AG08396 (cell line): ENCODE results near the gene MLANA.

ENCODE experiments used
- DNase-seq: peaks from one replicate; pipeline ENCODE4 v3.0.0; 2012; ENCODE audit warnings: low spot score, mixed read lengths

Gene MLANA, protein sequence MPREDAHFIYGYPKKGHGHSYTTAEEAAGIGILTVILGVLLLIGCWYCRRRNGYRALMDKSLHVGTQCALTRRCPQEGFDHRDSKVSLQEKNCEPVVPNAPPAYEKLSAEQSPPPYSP

DNA sequence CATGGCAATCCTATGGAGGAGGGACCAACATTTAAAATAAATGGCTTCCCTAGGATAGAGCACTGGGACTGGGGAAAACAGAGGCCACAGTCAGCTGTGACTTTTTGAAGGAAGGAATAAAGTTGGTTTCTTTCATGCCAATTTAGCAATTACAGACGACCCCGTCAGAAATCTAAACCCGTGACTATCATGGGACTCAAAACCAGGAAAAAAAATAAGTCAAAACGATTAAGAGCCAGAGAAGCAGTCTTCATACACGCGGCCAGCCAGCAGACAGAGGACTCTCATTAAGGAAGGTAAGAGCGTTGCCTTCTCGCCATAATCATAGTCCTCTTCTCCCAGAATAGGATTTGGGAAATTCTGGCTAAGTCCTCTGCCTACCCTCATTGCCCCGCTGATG, at the start of gene MLANA:
Gene MLANA, plus strand, starts transcription at position 249 of the 400 bp plus-strand sequence. CDS start 1,586 bp downstream, outside the sequence.
- no peak for DNase-seq

DNA sequence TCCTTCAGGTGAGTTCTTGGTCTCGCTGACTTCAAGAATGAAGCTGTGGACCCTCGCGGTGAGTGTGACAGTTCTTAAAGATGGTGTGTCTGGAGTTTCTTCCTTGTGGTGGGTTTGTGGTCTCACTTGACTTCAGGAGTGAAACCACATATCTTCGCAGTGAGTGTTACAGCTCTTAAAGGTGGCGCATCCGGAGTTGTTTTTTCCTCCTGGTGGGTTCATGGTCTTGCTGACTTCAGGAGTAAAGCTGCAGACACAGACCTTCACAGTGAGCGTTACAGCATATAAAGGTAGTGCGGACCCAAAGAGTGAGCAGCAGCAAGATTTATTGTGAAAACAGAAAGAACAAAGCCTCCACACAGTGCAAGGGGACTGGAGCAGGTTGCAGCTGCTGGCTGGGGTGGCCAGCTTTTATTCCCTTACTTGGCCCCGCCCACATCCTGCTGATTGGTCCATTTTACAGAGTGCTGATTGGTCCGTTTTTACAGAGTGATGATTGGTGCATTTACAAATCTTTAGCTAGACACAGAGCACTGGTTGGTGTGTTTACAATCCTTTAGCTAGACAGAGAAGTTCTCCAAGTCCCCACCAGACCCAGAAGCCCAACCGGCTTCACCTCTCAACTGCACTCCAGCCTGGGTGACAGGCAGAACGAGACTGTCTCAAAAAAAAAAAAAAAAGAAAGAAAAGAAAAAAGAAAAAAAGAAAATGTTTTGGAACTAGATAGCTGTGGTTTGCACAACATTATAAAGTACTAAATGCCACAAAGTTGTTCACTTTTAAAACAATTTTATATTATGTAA, 48.7 kb upstream of the MLANA start:
- no peak for DNase-seq

DNA sequence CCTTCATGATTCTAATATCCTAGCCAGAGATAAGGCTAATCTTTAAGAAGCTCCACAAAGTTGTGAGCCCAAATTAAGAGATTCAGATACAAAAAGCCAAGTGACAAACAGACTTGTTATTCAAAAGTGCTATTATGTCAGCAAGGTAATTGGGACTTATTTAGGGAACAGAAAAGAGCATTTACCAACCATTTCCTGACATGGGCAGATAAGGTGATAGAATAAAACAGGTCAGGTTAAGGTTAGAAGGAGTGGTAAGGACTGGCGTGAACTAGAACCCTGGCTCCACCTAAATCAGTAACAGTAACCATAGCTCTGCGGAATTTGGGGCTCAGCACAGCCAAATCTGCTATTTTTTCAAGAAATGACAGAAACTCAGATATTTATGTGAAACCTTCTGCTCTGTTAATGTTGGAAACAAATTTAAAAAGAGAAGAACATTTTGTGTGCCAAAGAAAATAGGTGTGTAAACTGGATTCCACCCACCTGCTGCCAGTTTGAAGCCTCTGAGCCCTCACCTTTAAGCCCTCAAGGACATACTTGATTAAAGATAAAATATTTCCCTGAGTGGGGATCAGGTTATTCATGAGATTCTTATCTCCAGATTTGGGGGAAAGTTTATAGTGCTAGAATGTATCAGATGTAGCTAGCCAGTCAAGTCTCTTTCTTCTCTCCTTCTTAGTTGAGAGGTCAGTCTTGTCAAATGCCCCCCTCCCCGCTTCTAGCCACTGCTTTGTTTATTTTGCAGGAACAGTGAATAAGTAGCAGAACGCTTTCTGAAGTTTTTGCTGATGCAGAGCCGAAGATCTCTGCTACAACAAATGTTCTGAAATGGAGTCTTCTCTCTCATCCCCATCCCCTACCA, 47.5 kb upstream of the MLANA start:
- no peak for DNase-seq

DNA sequence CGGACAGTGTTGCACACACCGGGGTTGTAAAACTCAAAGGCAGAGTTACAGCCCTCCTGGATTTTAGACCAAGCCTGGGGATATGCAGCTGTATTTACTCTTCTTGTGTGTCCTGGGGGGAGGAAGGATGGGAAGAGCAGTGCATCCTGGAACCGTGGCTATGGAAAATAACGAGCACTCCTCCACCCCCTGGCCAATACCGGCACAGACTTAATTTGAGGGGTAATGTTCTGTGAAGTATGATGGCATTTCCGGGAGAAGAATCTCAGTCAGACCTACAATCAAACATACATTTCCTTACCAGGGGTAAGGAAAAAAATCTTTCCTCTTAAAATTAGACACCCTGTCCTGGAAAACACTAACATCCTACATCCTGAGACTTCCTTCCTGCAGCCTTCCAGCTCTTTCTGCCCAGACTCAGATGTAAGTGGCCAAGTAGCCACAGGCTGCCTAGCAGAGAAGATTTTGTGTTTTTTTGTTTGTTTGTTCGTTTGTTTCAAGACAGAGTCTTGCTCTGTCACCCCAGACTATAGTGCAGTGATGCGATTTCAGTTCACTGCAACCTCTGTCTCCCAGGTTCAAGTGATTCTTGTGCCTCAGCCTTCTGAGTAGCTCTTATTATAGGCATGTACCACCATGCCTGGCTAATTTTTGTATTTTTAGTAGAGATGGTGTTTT, 46.8 kb upstream of the MLANA start:
- no peak for DNase-seq

DNA sequence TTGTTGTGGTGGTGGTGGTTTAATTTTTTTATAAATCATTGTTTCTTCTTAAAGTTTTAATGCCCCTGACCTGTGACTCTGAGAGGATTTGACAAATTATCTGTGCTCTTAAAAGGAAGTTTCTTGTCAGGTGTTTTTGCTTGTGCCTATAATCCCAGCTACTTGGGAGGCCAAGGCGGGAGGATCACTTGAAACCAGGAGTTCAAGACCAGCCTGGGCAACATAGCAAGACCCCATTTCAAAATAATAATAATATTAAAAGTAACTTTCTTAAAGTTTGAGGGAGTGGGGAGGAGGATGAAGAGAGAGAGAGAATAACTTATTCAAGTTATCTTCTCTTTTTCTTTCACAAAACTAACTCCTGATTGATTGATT, 45.5 kb upstream of the MLANA start:
- no peak for DNase-seq

DNA sequence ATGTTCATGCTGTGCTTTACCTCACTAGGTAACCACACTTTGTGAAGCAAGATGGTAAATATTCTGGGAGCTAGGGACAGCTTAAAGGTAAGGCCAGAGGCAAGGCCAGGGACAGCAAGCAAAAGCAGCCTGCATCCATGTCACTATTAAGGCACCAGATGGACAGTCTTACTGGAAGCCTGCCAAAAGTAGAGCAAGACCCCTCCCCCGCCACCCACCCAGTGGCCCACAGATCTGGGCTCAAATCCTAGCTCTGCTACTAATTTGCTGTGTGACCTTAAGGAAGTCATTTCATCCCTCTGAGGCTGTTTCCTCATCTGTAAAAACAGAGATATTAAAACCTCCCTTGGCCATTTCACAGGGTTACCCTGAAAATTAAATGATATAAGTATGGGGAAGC, 44.6 kb upstream of the MLANA start:
- DNase-seq = no peak

DNA sequence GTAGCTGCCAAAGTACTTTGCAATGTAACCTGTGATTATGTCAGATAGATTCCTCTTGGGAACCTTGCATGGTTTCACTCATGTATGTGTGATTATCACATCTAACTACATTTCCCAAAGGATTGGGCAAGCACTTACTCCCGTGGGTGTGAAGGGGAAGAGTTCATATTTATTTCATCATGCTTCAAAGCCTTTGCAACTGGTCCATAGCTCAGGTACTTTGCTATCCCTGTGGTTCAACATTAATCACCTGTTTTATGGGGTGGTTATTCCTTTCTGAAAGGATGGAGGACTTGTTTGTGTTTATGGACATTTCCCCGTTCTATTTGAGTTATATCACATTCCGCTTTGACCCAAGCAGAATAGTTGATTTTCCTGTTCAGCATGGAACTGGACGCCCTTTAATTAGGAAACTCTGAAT, 44.2 kb upstream of the MLANA start:
- no peak for DNase-seq

DNA sequence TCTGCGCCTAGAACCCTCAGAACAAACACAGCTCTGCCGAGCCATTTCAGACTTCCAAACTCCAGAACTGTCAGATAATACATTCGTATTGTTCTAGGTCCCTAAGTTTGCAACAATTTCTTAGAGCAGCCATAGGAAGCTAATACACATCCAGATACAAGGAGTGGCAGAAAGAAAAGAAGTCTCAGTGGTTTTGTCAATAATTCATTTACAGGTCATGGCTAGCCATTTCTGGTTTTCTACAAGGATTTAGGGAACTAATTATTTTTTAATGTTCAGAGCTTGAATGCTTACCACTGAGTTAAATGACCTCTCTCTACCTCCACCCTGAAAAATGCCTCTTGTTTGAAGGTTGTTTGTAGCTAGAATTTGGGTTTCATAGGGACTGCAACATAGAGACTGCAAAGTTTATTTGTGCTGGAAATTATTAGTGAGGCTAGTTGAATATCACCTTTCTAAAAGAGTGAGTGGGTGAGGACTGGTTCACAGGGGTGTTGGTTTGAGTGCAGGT, 42.3 kb upstream of the MLANA start:
- DNase-seq = no peak

DNA sequence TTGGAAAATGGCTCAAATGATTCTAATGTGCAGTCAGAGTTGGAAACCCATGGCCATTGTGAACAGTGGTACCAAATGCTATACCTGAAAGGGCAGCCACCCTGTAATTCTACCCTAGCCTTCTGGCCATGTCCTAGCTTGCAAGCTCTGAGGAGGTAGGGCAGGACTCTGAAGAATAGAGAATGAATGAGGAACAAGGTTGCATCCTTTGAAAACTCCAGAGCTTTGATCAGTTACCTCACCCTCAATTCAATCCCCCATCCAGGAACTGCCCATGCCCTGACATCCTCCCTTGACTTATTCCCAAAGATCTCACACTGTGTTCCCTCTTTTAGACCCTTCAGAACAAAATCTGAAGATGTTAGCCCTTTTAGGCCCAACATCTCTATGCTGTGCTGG, 40.0 kb upstream of the MLANA start:
- no peak for DNase-seq

DNA sequence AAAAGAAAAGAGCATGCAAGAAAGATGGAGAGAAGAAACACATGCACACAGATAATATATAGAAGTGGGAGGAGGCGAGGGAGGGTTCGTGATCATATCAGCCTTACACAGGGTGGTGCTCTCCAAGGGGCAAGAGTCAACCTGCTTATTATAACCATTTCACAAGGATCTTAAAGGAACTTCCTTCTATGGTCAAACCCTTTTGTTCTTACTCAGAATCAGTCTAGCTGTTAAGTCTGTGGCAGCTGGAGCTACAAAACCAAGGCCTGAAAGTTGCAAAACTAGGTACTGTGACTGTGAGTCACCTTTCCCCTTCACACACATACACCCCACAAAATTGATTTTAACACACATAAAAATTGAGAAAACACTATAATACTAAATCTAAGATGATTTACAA, 39.2 kb upstream of the MLANA start:
- no peak for DNase-seq

DNA sequence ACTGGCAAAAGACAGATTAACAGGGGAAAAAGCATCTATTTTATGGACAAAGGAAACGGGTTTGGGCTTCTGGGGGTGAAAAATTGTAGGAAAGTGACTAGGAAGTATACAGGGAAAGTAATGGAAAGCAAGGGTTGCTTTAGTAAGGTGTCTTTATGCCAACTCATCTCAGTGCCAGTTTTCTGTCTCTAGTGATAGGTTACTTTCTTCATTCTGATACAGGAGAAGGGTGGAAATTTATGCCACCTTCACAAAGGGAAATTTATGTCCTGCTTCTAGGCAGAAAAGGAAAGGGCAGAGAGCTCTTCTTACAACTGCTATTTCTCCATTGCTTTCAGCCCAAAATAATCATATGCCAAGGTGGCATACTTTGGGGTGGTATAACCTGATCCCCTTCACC, 37.7 kb upstream of the MLANA start:
- no peak for DNase-seq

DNA sequence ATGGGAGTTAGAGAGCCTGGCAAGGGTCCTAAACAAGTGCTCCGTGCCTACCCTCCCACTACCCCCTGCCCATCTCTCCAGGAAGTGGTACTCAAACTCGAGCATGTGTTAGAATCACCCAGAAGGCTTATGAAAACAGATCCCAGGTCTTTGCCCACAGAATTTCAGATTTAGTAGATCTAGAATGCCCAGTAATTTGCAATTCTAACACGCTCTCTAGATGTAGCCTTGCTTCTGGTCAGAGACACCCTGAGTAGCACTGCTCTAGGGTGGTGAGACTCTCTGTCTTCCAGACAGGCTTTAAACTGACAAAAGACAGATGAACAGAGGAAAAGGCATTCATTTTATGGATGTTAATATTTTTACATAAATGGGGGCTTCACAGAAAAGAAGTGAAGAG, 37.1 kb upstream of the MLANA start:
- DNase-seq = no peak

DNA sequence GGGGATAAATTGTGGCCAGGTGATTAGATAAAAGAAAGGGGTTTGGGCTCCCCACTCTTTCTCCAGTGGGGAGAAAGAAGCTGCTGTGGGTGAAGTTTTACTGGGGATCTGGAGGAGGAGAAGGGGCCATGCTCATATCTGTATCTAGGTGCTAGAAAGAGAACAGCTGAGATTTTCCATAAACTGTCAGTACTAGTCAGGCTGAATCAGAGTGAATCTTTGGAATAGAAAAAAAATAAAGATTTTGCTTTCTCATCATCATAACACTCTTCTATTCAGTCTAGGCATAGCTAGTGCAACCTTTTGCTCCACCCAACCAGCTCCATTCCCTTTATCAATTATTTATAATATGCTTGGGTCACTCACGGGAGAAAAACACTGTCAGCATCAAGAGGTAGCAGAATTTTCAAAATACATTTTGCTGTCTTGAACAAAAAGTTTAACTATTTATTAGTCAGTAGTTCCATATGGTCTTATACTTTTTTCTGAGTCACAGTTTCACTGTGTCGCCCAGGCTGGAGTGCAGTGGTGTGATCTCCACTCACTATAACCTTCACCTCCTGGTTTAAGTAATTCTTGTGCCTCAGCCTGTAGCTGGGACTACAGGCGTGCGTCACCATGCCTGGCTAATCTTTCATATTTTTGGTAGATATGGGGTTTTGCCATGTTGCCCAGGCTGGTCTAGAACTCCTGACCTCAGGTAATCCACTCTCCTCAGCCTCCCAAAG, 36.5 kb upstream of the MLANA start:
- no peak for DNase-seq

DNA sequence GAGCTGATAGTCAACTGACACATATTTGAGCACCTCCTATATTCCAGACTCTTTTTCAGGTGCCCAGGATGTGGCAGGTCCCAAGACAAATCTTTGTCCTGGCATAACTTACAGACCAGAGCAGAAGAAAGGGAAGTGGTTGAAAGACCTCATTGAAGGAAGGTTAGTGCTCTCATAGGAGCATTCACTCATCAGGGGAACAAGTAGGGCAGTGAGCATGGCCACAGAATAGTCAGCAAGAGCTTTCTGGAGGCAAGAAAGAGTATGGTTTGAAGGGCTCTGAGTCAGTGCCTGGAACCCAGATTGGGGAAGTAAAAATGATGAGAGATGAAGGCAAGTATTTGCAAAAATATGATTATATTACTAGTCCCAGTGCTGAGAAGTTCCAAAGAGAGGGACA, 32.8 kb upstream of the MLANA start:
- DNase-seq = no peak

DNA sequence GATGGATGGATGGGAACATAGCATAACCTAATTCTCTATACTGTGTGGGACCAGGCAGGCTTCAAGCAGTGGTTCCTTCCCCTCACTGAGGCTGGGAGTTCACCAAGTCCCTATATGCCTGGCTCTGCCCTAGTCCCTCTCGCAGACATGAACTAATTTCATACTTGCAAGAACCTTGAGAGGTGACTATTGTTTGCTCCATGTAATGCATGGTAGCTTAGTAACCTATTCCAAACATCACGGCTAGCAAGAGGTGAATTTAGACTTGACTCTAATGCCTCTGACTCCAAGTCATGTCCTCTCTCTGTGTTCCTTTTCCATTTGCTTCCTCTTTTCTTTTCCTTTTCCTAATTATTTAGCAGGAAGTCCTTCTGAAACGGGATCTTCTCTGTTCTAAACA, 31.9 kb upstream of the MLANA start:
- no peak for DNase-seq

DNA sequence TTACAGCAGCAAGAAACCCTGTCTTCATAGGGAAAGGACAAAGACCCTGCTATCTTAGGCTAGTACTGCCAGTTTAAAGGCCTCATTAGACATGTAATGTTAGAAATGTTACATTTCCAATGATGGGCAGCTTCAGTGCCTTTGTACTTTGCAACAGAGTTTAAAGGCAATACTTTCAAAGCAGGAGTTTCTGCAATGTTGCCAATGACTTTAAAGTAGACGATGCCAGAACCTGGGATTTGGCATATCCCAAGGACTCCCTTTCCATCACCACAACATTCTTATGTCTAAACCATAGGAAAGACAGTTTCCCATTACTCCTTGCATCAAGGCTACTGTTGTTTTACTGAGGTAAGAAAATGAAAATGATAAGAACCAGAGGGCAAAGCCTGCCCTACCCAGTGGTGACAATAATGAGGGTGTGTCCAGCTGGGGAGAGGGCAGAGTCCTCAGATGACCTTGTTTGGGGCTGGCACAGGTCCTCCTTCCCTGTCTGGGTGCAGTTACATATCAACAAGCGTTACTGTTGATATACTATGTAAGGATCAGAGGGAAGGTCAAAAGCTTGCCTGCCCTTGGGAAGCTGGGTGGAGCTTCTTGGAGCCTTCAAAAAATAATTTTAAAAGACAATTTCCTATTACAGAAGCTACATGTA, 27.5 kb upstream of the MLANA start:
- no peak for DNase-seq

DNA sequence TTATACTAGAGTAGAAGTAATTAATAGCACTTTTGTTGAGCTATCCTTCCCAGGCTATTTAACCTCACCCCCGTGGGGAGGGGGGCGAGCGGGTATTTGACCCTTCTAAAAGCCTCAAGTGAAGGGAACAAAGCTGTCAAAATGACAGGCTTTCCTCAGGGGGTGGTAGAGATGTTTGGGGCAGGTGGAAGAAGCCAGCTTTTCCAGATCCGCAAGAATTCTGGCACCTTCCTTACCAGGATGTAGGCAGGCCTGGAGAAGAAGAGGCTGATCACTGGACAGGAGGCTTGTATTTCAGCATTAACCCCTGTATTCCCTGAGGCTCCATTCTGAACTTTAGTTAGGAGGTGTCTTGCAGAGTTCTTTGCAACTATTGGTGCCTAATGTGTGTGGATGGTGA, 26.2 kb upstream of the MLANA start:
- no peak for DNase-seq

DNA sequence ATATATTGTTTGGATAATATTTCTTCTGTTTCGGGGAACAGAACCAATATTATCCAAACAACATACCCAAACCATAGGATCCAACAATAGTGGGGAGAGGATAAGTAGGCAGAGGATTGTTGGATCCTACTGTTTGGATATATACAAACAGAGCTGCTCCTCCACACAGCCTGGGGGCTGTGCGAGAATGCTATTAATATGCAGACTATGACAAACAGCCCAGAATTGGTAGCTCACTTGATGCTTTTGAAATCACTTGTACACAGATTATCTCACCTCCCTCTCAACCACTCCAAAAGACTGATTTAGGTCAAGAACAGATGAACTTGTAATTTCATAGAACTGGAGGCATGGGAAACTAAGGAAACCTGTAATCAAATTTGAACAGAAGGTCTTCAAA, 24.4 kb upstream of the MLANA start:
- DNase-seq = no peak

DNA sequence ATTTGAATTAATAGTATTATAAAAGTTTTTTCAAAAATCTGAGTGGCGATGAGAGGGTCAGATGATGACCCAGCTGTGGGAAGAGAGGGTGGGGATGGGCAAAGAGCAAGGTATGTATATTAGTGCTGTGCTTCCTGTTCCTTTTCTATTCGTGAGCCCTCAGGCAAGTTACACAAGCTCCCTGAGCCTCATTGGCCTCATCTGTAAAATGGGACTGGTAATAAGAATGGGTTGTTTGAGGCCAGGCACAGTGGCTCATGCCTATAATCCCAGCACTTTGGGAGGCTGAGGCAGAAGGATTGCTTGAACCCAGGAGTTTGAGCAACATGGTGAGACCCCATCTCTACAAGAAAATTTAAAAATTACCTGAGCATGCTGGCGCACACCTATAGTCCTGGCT, 24.0 kb upstream of the MLANA start:
- DNase-seq = no peak

DNA sequence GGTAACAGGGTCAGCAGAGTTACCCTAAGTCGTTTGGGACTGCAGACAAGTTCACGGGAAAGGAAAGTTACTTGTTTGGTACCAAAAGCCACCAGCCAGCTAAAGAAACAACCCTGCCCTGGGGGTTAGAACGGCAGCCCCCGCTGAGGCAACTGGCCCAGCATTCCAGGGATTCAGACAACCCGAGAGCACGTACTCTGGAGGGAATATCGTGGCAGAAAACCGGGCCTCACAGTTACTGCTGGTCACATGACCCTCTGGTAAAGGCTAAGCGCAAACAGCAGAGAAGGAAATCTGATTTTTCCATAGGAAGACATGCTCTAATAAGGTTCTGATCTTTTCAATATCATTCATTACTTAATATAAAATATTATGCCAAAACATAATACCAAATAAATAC, 22.5 kb upstream of the MLANA start:
- DNase-seq = no peak
